Vagina (tissue), 2 donors: ENCODE data around the gene GPR52. TPM values are rescaled to one million over a fixed set of nuclear protein-coding genes. Genes with fewer than 3 reads are reported as not detected.

ENCODE experiments used
- DNase-seq, 2 donors: peaks; one replicate each; pipeline ENCODE4 v3.0.0-alpha.2; 2017; ENCODE audit errors: extremely low spot score in 2 of 2
- H3K27ac ChIP-seq: fragments of 200-600 bp; sonication (generic); one replicate; pipeline ENCODE4 v1.5.1; 2019
- H3K27me3 ChIP-seq: fragments of 200-600 bp; sonication (generic); one replicate; pipeline ENCODE4 v1.5.1; 2019
- H3K36me3 ChIP-seq, 2 donors: fragments of 200-600 bp; sonication (generic); one replicate each; pipeline ENCODE4 v1.5.1; 2017 to 2019
- H3K4me1 ChIP-seq: fragments of 200-600 bp; sonication (generic); one replicate; pipeline ENCODE4 v1.5.1; 2019
- H3K4me3 ChIP-seq, 2 donors: fragments of 200-600 bp; sonication (generic); 1 replicate in 1 of 2; 2 replicates in 1 of 2; pipeline ENCODE4 v1.5.1; 2016 to 2019
- H3K9me3 ChIP-seq: fragments of 200-600 bp; sonication (generic); one replicate; pipeline ENCODE4 v1.5.1; 2019
- CTCF ChIP-seq, 3 experiments: fragments of 450-650 bp in 2 of 3; fragments of 200-600 bp in 1 of 3; sonication (generic) in 1 of 3; IDR thresholded peaks; one replicate each; pipeline ENCODE4 v1.5.1; 2017 to 2019; ENCODE audit warnings: antibody characterized with exemption in 3 of 3, mild to moderate bottlenecking in 2 of 3, moderate library complexity in 2 of 3
- POLR2A ChIP-seq, 2 donors: fragments of 450-650 bp; IDR thresholded peaks; one replicate each; pipeline ENCODE4 v1.6.1; 2017; ENCODE audit warnings: antibody characterized with exemption in 2 of 2, mild to moderate bottlenecking in 2 of 2, moderate library complexity in 2 of 2
- POLR2AphosphoS5 ChIP-seq, 2 donors: sonication (generic); formaldehyde crosslinking; IDR thresholded peaks; one replicate each; pipeline ENCODE4 v1.9.0; 2017; ENCODE audit warnings: antibody characterized with exemption in 2 of 2, mild to moderate bottlenecking in 2 of 2, low read depth in 1 of 2; ENCODE audit not compliant: insufficient read depth in 1 of 2
- intact Hi-C: fragments of 100-400 bp; cut with DNase I; formaldehyde crosslinking; loops from one replicate; pipeline ENCODE4 v1.15.1; 2023
- total RNA-seq: library from RNA; depleted of rRNA; stranded (reverse); fragments of >200 nt; gene quantifications from one replicate; pipeline ENCODE4 v1.2.3, GENCODE V29; 2016

The GPR52 gene
- total RNA-seq, 1 donor from 2014 or later: 2.7 TPM

- no peaks in the 10 kb centered on the region for H3K27me3 ChIP-seq
- H3K4me3 ChIP-seq: no peak overlapping the region
- intact Hi-C loops: no loop called here
- H3K36me3 ChIP-seq: no peaks in the 10 kb centered on the region
- TF ChIP-seq POLR2A (IDR thresholded peaks at IDR 0.05) (no peak), CTCF (IDR thresholded peaks at IDR 0.05) (no peak), POLR2AphosphoS5 (IDR thresholded peaks at IDR 0.05; ENCODE audit: insufficient read depth in 1 of 2, low read depth in 1 of 2) (no peak)
- no peaks in the 10 kb centered on the region for H3K9me3 ChIP-seq
- no peak for DNase-seq
- no peaks in the 10 kb centered on the region for H3K4me1 ChIP-seq
- no peak overlapping the region for H3K27ac ChIP-seq
Observed at GRCh38 chr1:174469687-174470086, 21.9 kb downstream of the GPR52 start.

GRCh38 chr1:174479281-174479680 is 31.5 kb downstream of the GPR52 start:
- intact Hi-C loops: no loop called here
- H3K27ac ChIP-seq: no peak overlapping the region
- no peaks in the 10 kb centered on the region for H3K27me3 ChIP-seq
- no peaks in the 10 kb centered on the region for H3K36me3 ChIP-seq
- H3K9me3 ChIP-seq: no peaks in the 10 kb centered on the region
- no peak overlapping the region for H3K4me3 ChIP-seq
- no peaks in the 10 kb centered on the region for H3K4me1 ChIP-seq
- TF ChIP-seq CTCF (IDR thresholded peaks at IDR 0.05) (no peak), POLR2A (IDR thresholded peaks at IDR 0.05) (no peak), POLR2AphosphoS5 (IDR thresholded peaks at IDR 0.05; ENCODE audit: insufficient read depth in 1 of 2, low read depth in 1 of 2) (no peak)
- no peak for DNase-seq

GRCh38 chr1:174480324-174480723 is 32.6 kb downstream of the GPR52 start:
- no peak for TF ChIP-seq POLR2AphosphoS5 (IDR thresholded peaks at IDR 0.05; ENCODE audit: insufficient read depth in 1 of 2, low read depth in 1 of 2)
- TF ChIP-seq POLR2A (IDR thresholded peaks at IDR 0.05): no peak
- no peak for TF ChIP-seq CTCF (IDR thresholded peaks at IDR 0.05)
- H3K4me3 ChIP-seq: no peak overlapping the region
- no peak overlapping the region for H3K27ac ChIP-seq
- no peaks in the 10 kb centered on the region for H3K4me1 ChIP-seq
- no peaks in the 10 kb centered on the region for H3K36me3 ChIP-seq
- DNase-seq: no peak
- intact Hi-C loops: no loop called here
- H3K9me3 ChIP-seq: no peaks in the 10 kb centered on the region
- H3K27me3 ChIP-seq: no peaks in the 10 kb centered on the region

GRCh38 chr1:174491606-174492005 is 43.8 kb downstream of the GPR52 start:
- no peak for DNase-seq
- no peak overlapping the region for H3K4me3 ChIP-seq
- H3K9me3 ChIP-seq: no peaks in the 10 kb centered on the region
- H3K27me3 ChIP-seq: no peaks in the 10 kb centered on the region
- no peak for TF ChIP-seq POLR2AphosphoS5 (IDR thresholded peaks at IDR 0.05; ENCODE audit: insufficient read depth in 1 of 2, low read depth in 1 of 2)
- no peak for TF ChIP-seq POLR2A (IDR thresholded peaks at IDR 0.05)
- no peaks in the 10 kb centered on the region for H3K4me1 ChIP-seq
- no peak overlapping the region for H3K27ac ChIP-seq
- intact Hi-C loops: no loop called here
- no peaks in the 10 kb centered on the region for H3K36me3 ChIP-seq

GRCh38 chr1:174497478-174497877 is 49.7 kb downstream of the GPR52 start:
- no peaks in the 10 kb centered on the region for H3K9me3 ChIP-seq
- H3K36me3 ChIP-seq: no peaks in the 10 kb centered on the region
- no peaks in the 10 kb centered on the region for H3K27me3 ChIP-seq
- intact Hi-C loops: no loop called here
- no peak overlapping the region for H3K27ac ChIP-seq
- H3K4me3 ChIP-seq: no peak overlapping the region
- no peak for DNase-seq
- TF ChIP-seq POLR2AphosphoS5 (IDR thresholded peaks at IDR 0.05; ENCODE audit: insufficient read depth in 1 of 2, low read depth in 1 of 2) (no peak), CTCF (IDR thresholded peaks at IDR 0.05) (no peak), POLR2A (IDR thresholded peaks at IDR 0.05) (no peak)
- H3K4me1 ChIP-seq: peaks cover 6% of the 10 kb centered on the region
